ENCODE results near the gene COL4A6.

COL4A6 gene

GRCh38 chrX:108127152-108127551, 311.1 kb downstream of the COL4A6 start:
- TF ChIP-seq TCF4 (CRISPR knock-in tag; IDR thresholded peaks at IDR 0.05; ENCODE audit: borderline replicate concordance) (no peak), TSHZ2 (CRISPR knock-in tag; IDR thresholded peaks at IDR 0.05) (no peak), OSR1 (CRISPR knock-in tag; IDR thresholded peaks at IDR 0.05) (no peak), TOX (CRISPR knock-in tag; IDR thresholded peaks at IDR 0.05; ENCODE audit: borderline replicate concordance) (no peak), CSDC2 (CRISPR knock-in tag; IDR thresholded peaks at IDR 0.05) (no peak), ESRRG (CRISPR knock-in tag; IDR thresholded peaks at IDR 0.05) (no peak), RARB (CRISPR knock-in tag; IDR thresholded peaks at IDR 0.05) (no peak), PATZ1 (CRISPR knock-in tag; IDR thresholded peaks at IDR 0.05; ENCODE audit: borderline replicate concordance) (no peak), SNAI2 (CRISPR knock-in tag; IDR thresholded peaks at IDR 0.05) (no peak)
- no peak for ATAC-seq

- TF ChIP-seq ARNTL (CRISPR knock-in tag; IDR thresholded peaks at IDR 0.05; ENCODE audit: borderline replicate concordance, low read depth) (no peak), ZFP3 (CRISPR knock-in tag; IDR thresholded peaks at IDR 0.05) (no peak), ZFP30 (CRISPR knock-in tag; IDR thresholded peaks at IDR 0.05) (no peak), POU6F1 (CRISPR knock-in tag; IDR thresholded peaks at IDR 0.05; ENCODE audit: borderline replicate concordance, low read depth) (no peak), TCF4 (CRISPR knock-in tag; IDR thresholded peaks at IDR 0.05; ENCODE audit: borderline replicate concordance) (no peak), ISL1 (CRISPR knock-in tag; IDR thresholded peaks at IDR 0.05) (no peak)
- ATAC-seq = no peak
Observed at GRCh38 chrX:108126661-108127060, 311.6 kb downstream of the COL4A6 start.

- no peak for ATAC-seq
- no peak for TF ChIP-seq ZNF565 (CRISPR knock-in tag; conservative IDR thresholded peaks at IDR 0.05; ENCODE audit: low read depth)
- TF ChIP-seq ISL1 (CRISPR knock-in tag; IDR thresholded peaks at IDR 0.05) = no peak
- no peak for TF ChIP-seq ZC3H10 (CRISPR knock-in tag; IDR thresholded peaks at IDR 0.05)
- TF ChIP-seq BACH2 (CRISPR knock-in tag; IDR thresholded peaks at IDR 0.05; ENCODE audit: borderline replicate concordance) = no peak
- no peak for TF ChIP-seq RARB (CRISPR knock-in tag; IDR thresholded peaks at IDR 0.05)
- no peak for TF ChIP-seq PPARA (CRISPR knock-in tag; IDR thresholded peaks at IDR 0.05; ENCODE audit: borderline replicate concordance)
- TF ChIP-seq ZFP3 (CRISPR knock-in tag; IDR thresholded peaks at IDR 0.05) = no peak
- TF ChIP-seq POU6F1 (CRISPR knock-in tag; IDR thresholded peaks at IDR 0.05; ENCODE audit: borderline replicate concordance, low read depth) = no peak
- no peak for TF ChIP-seq ESRRG (CRISPR knock-in tag; IDR thresholded peaks at IDR 0.05)
- no peak for TF ChIP-seq TSHZ2 (CRISPR knock-in tag; IDR thresholded peaks at IDR 0.05)
- no peak for TF ChIP-seq TOX (CRISPR knock-in tag; IDR thresholded peaks at IDR 0.05; ENCODE audit: borderline replicate concordance)
- no peak for TF ChIP-seq OSR1 (CRISPR knock-in tag; IDR thresholded peaks at IDR 0.05)
- TF ChIP-seq ZNF70 (CRISPR knock-in tag; IDR thresholded peaks at IDR 0.05) = no peak
Observed at GRCh38 chrX:108123591-108124366, 314.4 kb downstream of the COL4A6 start.
